Activated T-cell treated with anti-CD3 and anti-CD28 coated beads for 1 hour (primary cell): Measurements from ENCODE around the gene LYST.
"Not testable (repeated sequence)": the region's sequence is repeated elsewhere in the genome, so short reads cannot be mapped to it uniquely, and the experiment has no call there.

Source experiments
- DNase-seq: peaks from one replicate; pipeline ENCODE4 v3.0.0-alpha.2; 2020; ENCODE audit warnings: low read depth

LYST gene

DNA sequence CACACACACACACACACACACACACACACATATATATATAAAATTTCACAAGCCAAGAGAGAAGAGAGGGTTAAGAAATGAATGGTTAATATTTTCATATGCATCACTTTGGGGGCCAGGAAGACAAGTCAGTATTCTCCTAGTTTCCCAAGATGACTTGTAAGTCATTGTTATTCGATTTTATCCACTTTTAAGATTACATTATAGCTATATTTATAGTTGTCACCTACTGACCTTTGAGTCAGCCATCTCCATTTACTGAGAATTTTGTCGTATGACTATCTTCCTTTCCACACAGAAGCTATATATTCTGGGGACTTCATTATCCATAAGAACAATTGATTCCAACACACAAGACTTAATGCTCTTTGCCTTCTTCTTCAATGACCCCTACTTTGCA lies 8.9 kb downstream of the LYST start:
- DNase-seq: no peak

DNA sequence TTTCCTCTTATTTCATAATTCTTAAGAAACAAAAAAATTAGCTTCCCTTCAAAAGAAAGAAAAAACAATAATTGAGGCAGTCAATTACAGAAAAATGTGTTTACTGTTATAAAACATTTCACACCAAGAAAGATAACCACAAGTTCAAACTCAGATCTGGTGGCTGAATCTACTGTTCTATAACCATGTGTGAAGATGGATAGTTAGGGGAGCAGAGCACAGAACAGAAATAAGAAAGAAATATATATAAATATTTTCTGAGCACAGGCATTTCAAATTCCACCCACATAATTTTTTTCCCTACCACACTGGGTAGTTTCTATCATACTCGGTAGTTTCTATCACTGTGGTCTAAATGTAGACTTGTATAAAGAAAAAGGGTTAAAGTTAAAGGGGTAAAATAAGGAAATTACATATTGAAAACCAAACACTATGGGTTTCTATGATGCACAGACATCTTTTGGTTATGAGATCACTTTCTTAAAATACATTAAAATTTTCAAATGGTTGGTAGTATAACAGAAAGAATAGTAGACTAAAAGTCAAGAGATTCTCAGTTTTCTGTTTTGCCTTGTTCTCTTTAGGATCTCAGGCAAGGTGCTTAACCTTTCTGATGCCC lies 10.8 kb downstream of the LYST start:
- no peak for DNase-seq

DNA sequence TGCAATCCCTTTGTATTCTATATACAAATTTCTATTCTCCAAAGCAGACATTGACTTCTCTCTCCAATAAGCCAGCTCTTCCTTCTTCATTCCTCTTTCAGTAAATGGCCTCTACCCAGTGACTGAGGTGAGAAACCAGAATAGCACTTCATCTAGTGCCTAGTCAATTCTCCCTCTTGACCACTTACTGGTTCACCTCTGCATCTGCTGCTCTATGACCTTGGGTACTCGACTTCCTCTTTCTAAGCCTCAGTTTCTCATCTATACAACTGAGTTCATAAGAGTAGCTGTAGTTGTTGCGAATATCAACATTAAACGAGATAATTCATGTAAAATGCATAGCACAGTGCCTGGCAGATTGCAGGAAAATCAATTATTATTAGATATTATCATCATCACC lies 12.4 kb downstream of the LYST start:
- no peak for DNase-seq

DNA sequence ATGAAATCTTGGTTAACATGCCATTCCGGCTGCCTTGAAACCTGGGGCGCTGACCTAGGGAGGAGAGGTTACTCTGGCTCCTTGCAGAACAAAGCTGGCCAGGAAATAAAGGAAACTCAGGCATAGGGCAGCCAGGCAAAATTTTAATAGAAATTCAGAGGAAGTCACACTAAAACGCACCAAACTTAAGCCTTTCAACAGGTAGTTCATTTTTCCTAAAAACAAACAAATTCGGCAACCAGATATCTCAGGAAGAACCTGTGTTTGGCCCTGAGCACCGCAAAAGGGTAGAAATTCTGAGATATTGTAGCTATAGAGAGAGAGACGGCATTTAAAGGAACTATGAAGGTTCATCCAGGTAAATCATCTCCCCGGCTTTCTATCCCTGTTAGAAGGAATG lies 13.1 kb downstream of the LYST start:
- DNase-seq: no peak

DNA sequence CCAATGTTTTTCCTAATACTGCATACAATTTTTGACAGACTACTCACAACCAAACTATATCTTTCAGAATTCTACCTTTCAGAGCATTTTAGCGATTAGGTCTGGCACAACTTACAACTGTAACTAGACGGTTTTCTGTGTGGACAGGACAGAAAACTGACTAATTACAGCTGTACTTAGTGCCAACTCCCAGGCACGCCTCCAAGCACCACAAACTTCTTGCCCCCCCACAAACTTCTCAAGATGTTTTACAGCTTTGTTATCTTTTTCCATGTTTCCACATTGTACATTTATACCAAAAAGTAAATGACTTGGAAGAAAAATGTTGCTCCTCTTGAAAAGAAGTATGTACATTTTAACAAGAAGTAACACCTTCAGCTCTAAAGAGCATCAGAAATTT lies 13.8 kb downstream of the LYST start:
- no peak for DNase-seq

DNA sequence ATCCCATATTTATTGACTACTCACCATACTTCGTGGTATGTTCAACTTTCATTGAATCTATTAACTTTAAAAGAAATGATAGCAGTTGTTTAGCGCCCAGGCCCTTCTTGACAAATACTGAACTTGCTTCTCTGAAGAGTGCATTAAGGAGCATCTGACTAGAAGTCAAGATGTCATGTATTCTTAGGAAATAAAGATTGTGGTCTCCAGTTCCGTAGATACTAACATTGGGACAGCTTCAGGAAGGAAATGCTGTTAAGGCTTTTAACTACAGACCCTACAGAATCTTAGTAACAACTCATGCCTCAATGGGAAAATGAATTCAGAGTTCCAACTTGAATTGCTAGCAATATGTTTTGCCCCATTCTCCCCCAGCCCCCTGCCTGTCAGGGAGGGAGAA lies 14.8 kb downstream of the LYST start:
- DNase-seq: no peak

DNA sequence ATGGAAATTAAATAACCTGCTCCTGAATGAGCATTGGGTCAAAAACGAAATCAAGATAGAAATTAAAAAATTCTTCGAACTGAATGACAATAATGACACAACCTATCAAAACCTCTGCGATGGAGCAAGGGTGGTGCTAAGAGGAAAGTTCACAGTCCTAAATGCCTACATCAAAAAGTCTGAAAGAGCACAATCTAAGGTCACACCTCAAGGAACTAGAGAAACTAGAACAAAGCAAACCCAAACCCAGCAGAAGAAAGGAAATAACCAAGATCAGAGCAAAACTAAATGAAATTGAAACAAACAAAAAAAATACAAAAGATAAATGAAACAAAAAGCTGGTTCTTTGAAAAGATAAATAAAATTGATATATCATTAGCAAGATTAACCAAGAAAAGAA lies 18.5 kb downstream of the LYST start:
- not testable (repeated sequence) for DNase-seq

DNA sequence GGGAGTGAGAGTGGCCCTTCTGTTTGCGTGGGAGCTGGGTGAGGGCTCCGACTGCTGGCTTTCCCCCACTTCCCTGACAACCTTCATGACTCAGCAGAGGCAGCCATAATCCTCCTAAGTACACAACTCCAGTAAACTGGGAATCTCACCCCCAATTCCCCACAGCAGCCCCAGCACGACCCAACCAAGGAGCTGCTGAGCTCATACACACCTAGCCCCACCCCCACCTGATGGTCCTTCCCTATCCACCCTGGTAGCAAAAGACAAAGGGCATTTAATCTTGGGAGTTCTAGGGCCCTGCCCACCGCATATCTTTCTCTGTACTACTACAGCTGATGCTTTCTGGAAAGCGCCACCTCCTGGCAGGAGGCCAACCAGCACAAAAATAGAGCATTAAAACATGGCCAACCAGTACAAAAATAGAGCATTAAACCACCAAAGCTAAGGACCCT lies 21.0 kb downstream of the LYST start:
- not testable (repeated sequence) for DNase-seq

DNA sequence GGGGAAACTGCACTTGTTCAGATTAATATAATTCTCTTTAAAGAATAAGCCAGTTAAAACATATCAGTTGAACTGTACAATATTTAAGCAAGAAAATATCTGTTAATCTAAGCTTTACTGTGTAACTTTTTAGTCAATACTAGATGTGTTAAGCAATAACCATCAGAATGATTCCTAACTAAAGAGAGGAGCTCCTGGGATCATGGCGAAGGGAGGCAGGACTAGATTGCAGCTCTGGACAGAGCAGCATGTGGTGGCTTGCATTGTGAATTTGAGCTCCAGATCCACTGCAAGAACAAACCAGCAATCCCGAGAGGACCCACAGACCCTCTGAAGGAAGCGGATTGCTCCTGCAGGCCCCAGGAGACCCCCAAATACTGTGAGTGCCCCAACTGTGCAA lies 21.9 kb downstream of the LYST start:
- no peak for DNase-seq

DNA sequence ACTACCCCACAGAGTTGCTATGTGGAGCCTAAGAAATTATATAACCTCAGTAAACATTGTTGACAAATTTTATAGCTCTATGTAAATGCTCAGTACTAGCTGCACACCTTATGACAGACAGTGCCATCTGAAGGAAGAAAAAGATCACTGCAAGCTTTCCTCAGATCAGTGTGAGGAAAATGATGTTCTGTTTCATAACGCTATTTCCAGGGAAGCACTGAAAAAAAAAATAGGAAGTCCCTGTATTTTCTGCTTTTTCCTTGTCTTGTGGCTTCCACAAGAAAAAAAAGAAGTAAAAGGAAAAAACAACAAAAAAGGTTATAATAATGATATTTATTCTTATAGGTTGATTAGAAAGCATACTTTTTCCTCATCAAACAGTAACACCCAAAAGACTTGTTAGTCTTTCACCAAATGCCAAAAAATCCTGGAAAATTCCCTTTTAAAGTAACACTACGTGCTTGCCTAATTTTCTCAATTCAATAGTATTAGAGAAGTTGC lies 23.2 kb downstream of the LYST start:
- DNase-seq: no peak

DNA sequence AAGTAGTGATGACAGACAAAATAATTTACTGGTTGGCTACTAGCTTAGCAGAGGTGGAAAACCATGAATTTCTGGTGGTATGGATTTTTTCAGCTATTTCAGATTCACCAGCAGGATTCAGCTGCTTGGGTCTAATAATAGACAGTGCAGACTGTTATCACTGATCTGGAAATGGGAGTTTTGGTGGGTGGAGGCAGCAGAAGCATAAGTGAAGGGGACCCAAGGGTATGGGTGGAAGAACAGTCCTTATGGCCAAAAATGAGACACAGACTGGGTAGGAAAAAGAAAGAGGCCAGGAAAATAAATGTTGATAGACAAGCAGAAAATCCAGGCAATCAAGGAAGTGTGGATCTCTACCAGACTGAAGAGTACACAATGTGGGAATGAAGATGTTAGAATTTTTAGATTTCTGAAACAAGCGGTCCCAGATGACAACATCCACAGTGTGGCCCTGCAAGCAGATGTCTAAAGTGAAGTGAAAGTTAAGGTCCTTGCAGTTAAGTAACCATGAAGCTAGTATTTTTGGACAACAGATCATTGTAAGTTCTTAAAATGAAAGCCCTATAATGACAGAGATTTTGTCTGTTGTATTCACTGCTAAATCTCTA lies 24.7 kb downstream of the LYST start:
- DNase-seq: no peak

DNA sequence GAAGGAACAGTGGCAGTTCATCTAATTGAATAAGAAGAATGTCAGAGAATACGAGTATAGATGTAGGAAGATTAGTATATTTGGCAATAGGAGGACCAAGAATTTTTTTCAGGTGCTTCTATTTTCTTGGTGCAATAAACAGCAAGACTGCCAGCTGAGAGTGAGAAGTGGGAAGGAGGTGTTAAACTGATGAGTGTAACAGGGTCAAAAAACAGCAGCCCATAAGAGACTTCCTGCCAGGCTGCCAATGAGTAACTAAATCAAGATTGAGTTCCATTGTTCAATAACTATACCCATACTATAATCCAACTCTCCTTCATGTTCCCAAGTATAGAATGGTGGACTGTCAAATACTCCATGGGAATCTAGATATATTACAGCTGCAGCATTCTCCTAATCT lies 28.7 kb downstream of the LYST start:
- DNase-seq: no peak

DNA sequence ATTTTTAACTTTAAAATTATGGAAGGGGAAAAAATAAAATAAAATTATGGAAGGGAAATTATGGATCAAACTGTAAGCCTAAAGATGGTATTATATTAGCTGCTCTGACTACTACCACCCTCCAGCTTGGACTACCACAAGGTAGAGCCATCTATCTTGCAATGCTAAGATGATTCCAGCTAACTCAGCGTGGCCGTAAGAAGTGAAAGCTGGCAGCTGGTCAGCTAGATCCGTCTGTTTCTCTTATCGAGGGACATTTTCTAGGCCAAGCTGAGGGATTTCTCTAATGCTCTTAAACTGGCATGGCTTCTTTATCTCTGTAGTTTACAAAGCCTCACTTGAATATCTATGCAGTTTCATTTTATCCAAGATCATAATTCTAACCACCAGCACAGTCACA lies 31.5 kb downstream of the LYST start:
- DNase-seq: no peak

DNA sequence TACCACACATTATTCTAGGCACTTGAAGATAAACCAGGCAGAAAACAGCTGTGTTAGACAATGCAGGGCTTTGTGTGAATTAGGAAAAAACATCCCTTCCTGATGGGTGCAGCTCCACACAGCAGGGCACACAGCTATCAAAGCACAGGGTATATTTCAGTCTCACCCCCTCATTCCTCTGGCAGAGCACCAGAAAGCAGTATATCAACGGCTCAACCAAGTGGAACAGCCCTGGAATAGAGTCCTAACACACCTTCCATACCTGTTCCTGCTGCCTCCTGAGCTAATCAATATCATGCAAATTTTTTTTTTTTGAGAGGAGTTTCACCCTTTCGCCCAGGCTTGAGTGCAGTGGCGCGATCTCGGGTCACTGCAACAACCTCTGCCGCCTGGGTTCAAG lies 32.1 kb downstream of the LYST start:
- no peak for DNase-seq

DNA sequence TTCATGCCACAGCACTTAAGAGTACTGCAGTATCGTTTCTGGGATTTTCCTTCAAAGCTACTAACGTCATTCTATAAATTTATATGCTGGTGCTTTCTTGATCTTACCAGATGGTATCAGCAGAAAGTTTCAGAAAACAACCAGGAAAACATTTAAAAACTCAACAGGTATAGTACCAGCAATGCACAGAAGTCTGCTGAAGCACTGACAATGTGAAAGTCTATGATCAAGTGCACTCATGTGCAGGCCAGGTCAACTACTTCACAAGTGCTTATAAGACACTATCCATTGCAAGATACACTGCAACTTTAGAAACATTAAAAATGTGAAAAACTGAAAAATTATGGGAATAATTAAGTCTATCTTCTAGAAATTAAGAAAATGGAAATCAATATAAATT lies 34.7 kb downstream of the LYST start:
- no peak for DNase-seq

DNA sequence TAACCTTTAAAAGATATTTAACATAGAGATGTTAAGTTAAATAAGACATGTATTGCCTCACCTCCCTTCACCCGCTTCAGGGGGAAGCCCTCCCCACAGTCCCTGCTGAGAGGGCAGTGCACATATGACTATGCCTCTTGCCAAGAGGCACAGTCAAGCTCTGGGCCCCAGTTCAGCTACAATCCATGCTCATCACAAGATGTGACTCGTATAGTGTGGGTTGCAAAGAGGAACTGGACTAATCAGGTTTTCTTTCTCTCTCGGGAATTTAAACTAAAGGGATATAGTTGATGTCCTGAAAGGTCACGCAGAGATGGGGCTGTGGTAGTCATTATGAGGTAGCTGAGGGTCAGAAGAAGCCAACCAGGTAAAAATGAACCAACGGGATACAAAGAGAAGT lies 35.6 kb downstream of the LYST start:
- no peak for DNase-seq

DNA sequence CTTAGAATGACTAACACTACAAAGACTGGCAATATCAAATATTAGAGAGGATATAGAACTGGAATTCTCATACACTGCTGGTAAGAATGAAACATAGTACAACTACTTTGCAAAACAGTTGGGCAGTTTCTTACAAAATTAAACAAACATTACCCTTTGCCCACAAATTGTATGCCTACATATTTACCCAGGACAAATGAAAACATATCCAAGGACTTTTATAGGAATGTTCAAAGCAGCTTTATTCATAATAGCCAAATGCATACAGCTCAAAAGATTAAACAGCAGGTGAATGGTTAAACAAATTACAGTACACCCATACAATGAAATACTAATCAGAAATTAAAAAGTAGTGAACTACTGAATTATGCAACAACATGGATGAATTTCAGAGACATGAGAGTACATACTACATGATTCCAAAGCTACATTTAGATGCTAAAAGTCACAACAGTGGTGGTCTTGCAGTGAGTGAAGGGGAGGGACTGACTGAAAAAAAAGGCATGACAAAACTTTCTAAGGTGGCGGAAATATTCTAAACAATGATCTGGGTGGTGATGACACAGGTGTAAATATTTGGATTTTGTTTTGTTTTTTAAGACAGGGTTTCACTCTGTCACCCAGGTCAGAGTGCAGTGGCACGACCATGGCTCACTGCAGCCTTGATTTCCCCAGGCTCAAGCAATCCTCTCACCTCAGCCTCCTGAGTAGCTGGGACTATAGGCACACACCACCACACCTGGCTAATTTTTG lies 40.4 kb downstream of the LYST start:
- DNase-seq: no peak

DNA sequence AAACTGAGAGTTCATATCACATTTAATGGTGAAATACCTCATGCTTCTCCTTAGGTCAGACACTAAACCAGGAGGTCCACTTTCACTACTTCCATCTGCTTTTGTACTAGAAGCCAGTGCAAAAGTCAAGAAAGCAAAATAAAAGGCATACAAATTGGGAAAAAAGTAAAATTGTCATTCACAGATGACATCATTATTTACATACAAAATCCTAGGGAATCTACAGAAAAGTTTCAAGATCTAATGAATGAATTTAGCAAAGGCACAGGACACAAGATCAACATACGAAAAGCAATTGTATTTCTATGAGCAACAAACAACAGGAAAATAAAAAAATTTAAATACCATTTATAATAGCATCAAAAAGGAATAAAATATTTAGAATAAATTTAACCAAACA lies 41.5 kb downstream of the LYST start:
- DNase-seq: no peak

DNA sequence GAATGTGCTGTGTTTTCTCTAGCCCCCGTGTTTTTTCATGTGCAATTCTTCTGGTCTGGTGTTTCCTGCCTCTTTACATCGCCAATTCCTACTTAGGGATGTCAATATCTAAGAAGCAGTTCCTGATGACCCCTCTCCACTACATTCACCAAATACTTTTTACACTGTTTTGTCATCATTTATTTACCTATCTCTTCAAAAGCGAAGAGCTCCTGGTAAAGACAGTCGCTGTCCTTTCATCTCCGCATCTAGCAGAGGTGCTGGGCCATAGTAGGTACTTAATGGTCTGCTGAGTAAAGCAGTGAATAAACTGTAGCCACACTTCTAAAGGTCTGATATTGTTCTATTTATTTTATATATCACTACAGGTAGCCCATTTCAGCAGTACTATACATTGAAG lies 43.0 kb downstream of the LYST start:
- no peak for DNase-seq

DNA sequence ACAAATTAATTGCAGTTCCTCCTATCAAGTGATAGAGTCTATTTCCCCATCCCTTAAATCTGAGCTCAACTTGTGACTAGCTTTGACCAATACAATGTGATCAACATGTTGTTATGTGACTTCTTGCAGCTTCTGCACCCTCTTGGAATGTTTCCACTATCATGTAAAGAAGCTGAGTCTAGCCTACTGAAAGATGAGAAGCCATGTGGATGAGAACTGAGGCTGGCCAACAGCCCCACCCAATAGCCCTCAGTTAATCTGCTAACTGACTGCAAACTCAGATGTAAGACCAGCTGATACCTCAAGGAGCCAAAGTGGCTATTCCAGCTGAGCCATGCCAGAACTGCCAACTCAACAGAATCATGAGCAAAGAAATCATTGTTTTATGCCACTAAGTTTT lies 44.0 kb downstream of the LYST start:
- no peak for DNase-seq

DNA sequence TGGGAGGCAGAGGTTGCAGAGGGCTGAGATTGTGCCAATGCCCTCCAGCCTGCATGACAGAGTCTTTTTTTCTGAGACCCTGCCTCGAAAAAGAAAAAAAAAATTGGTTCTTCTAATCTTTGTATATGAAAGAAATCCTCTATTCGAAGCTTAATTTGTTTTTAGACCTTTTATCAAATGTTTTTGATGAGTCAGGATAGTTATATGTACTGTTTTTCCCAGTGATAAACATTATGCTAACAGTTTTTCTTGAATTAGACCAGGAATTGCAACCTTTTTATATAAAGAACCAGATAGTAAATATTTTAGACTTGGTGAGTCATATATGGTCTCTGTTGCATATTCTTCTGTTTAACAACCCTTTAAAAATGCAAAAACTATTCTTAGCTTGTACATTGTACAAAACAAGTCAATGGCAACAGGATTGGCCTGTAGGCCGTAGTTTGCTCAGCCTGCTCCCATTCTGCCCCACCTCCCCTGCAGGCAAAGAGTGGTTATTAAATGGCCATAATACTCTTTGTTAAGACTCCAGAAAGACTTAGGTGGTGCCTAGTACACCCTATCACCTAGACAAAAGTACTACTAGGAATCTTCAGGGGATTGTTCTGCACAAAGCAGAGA lies 45.2 kb downstream of the LYST start:
- DNase-seq: no peak

DNA sequence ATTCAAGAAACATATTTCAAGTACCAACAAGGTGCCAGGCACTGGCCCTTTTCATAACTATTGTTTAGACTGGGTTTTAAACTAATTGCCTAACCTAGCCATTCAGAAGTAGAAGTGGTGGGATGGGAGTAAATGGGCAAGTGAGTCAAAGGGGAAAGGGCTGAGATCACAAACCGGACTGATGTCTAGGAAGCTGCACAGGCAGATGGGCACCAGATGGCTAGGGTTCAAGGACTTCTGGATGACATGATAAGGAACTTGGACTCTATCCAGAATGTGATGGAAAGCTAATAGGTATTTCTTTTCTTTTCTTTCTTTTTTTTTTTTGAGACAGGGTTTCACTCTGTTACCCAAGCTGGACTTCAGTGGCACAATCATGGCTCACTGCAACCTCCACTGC lies 46.6 kb downstream of the LYST start:
- no peak for DNase-seq

DNA sequence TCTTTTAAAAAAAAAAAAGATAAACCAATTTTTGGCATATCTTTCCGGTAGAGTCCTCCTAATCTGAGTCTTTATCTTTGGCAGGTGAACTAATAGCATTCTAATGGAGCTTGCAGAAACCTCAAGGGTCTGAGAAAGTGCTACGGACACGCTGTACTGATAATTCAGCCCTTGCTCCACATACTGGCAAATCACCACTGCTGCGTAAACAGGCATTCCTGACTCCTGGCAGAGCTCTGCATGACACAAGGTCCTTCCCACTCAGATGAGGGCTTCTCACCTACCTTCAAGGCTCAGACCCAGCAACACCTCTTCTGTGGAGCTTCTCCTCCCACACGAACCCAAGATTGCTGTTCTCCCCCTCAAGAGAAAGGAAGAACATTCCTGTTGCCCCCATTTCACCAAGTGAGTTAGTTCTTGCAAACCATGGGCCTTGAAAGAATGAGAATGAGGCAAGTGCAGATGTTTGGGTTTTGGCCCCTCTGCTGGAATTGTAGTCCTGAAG lies 48.0 kb downstream of the LYST start:
- DNase-seq: no peak
